GM12801 (cell line): ENCODE results near the gene COMMD6.

Experiments used
- CTCF ChIP-seq: IDR thresholded peaks from one replicate; pipeline ENCODE4 v1.5.1; 2011; ENCODE audit warnings: control low read depth; ENCODE audit not compliant: insufficient read length; ENCODE audit errors: extremely low read depth

COMMD6 gene

DNA sequence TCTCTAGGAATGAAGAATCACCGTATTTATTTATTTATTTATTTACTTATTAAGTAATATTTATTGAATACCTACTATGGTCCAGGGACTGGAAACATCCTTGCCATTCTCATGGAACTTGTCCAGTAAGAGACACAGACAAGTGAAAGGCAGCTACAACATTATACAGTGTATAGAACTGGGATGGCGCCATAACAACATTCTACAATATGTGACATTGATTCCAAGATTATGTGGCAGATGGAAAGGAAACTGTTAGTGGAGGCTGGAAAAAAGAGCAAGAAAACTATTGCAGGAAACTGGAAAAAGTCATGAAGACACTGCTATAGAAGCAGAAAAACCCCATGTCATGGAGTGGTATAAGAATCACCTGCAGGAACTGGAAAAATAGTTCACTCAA is 46.3 kb downstream of the COMMD6 start:
- no peak for TF ChIP-seq CTCF

DNA sequence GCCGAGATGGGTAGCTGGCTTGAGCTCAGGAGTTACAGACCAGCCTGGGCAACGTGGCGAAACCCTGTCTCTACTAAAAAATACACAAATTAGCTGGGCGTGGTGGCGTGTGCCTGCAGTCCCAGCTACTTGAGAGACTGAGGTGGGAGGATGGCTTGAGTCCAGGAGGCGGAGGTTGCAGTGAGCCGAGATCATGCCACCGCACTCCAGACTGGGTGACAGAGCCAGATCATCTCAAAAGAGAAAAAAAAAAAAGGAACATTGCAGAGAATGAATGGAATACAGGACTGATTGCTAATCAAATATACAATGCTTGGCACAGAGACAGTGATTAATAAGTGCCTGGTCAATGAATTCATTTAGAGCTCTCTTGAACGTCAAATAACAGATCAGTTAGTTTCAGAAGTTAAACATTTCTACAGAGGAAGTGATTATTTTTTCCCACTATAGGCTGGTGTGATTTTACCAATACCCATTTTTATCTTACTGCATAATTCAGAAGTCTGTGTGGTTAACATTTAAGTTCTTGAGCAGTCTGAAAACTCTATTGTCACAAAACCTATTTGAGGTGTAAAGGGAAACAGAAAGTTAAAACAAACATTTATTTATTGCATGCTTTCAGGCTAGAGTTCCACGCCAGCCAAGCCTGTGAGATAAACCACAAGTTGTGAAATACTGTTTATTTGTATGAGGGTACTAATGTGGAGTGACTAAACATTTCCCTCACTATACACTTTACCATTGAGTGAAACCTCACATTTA is 48.0 kb downstream of the COMMD6 start:
- TF ChIP-seq CTCF: no peak

DNA sequence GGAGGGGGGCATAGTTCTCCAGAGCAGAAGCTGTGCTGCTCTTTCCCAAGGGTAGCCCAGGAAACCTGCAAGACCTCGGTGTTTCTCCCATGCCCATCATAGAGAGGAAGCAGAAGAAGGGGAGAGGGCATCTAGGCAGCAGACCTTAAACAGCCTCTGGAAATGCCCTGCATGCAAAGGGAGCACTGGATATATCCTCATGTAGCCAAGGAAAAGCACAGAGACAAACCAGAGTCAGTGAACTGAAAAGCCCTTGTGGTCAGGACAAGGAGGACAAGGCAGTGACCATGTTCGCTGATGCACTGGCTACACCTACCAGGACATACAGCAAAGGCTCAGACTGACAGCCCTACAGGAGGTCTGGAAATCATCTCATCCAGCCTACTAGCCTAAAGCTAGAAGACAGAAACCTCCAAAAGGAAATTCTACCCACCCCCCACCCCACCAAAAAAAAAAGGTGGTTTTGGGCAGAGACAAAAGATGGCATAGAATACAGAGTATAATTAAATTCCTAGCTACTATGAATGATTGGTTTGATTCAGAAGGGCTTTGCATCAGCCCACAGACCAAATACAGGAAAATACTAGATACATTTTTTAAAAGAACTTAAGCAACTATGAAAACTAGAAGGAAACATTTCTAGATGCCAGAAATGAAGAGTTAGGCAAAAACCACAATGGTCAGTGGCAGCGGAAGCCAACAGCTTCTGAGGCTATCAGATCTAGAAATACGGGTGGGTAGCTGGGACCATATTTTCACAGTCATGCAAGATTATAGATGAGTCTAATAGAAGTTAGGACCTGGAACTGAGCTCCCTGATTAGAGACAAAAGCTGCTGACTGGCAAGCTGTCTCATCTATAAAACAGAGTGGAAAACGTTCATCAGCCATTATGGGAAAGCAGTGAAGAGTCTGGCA is 51.2 kb downstream of the COMMD6 start:
- TF ChIP-seq CTCF: no peak

GRCh38 chr13:75485286-75486062 is 52.2 kb downstream of the COMMD6 start:
- no peak for TF ChIP-seq CTCF

GRCh38 chr13:75482820-75483079 is 54.9 kb downstream of the COMMD6 start:
- TF ChIP-seq CTCF: no peak

- no peak for TF ChIP-seq CTCF
Measured at GRCh38 chr13:75482070-75482819, 55.4 kb downstream of the COMMD6 start, which contains the start of gene TBC1D4. Gene TBC1D4, minus strand, starts transcription at chr13:75482169. Its CDS starts 402 bp downstream, at chr13:75481767.
